Measurements from ENCODE around the gene EXPH5.

DNA sequence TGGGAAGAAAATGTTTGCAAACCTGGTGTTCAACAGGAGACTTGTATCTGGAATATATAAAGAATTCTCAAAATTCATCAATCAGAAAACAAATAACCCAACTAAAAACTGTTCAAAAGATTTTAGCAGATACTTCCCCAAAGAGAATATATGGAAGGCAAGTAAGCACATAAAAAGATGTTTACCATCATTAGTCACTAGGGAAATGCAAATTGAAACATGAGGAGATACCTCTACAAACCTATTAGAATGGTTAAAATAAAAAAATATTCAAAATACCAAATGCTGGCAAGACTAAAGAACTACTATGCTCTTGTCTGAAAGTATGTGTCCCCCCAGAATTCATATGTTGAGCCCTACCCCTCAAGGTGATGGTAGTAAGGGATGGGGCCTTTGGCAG lies 8.6 kb downstream of the EXPH5 start:
- TF ChIP-seq, protein P1, sequence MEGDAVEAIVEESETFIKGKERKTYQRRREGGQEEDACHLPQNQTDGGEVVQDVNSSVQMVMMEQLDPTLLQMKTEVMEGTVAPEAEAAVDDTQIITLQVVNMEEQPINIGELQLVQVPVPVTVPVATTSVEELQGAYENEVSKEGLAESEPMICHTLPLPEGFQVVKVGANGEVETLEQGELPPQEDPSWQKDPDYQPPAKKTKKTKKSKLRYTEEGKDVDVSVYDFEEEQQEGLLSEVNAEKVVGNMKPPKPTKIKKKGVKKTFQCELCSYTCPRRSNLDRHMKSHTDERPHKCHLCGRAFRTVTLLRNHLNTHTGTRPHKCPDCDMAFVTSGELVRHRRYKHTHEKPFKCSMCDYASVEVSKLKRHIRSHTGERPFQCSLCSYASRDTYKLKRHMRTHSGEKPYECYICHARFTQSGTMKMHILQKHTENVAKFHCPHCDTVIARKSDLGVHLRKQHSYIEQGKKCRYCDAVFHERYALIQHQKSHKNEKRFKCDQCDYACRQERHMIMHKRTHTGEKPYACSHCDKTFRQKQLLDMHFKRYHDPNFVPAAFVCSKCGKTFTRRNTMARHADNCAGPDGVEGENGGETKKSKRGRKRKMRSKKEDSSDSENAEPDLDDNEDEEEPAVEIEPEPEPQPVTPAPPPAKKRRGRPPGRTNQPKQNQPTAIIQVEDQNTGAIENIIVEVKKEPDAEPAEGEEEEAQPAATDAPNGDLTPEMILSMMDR (conservative IDR thresholded peaks at IDR 0.05; ENCODE audit: low read length) = no peak
- TF ChIP-seq EZH2phosphoT487 (IDR thresholded peaks at IDR 0.05; ENCODE audit: borderline replicate concordance) = no peak
